Osteoblast (primary cell): ENCODE measurements around the gene FAM83D. TPM values are rescaled to one million over a fixed set of nuclear protein-coding genes. Genes with fewer than 3 reads are reported as not detected.
"Not testable (repeated sequence)": the region's sequence is repeated elsewhere in the genome, so short reads cannot be mapped to it uniquely, and the experiment has no call there.

ENCODE experiments used
- DNase-seq: peaks from one replicate; pipeline ENCODE4 v3.0.0; 2011; ENCODE audit warnings: low spot score, mixed read lengths; ENCODE audit not compliant: insufficient read length; ENCODE audit errors: missing footprints
- H2AFZ ChIP-seq: 2 replicates; pipeline ENCODE4 v1.6.0; 2011; ENCODE audit warnings: mild to moderate bottlenecking, low read length
- H3K27ac ChIP-seq: 2 replicates; pipeline ENCODE4 v1.5.1; 2011; ENCODE audit warnings: mild to moderate bottlenecking, low read depth, low read length, moderate library complexity
- H3K27me3 ChIP-seq: 2 replicates; pipeline ENCODE4 v1.6.0; 2012; ENCODE audit warnings: mild to moderate bottlenecking, control low read depth, inconsistent platforms, low read length, moderate library complexity; ENCODE audit not compliant: insufficient read depth
- H3K36me3 ChIP-seq: 2 replicates; pipeline ENCODE4 v1.5.1; 2011; ENCODE audit warnings: mild to moderate bottlenecking, low read length, control low read depth, moderate library complexity; ENCODE audit not compliant: insufficient read depth
- H3K4me1 ChIP-seq: 2 replicates; pipeline ENCODE4 v1.5.1; 2011; ENCODE audit warnings: mild to moderate bottlenecking, low read length, control low read depth, moderate library complexity; ENCODE audit not compliant: insufficient read depth
- H3K4me2 ChIP-seq: 2 replicates; pipeline ENCODE4 v1.6.0; 2011; ENCODE audit warnings: mild to moderate bottlenecking, low read length; ENCODE audit not compliant: insufficient read depth
- H3K4me3 ChIP-seq: fragments of 200-600 bp; sonication (generic); 3 replicates; pipeline ENCODE4 v1.5.1; 2012; ENCODE audit warnings: mild to moderate bottlenecking, low read length, inconsistent platforms; ENCODE audit not compliant: insufficient read depth
- H3K79me2 ChIP-seq: 2 replicates; pipeline ENCODE4 v1.6.0; 2012; ENCODE audit warnings: mild to moderate bottlenecking, low read length, control low read depth, inconsistent platforms; ENCODE audit not compliant: insufficient read depth
- H3K9me3 ChIP-seq: 2 replicates; pipeline ENCODE4 v1.5.1; 2011; ENCODE audit warnings: low read depth, low read length, control low read depth
- H4K20me1 ChIP-seq: 2 replicates; pipeline ENCODE4 v1.6.0; 2012; ENCODE audit warnings: mild to moderate bottlenecking, low read length, control low read depth; ENCODE audit not compliant: insufficient read depth
- total RNA-seq: library from RNA; depleted of rRNA; stranded (reverse); fragments of >200 nt; gene quantifications from 2 replicates; pipeline ENCODE4 v1.2.3, GENCODE V29; 2012
- TF ChIP-seq, protein P1 (sequence below): IDR thresholded peaks from 2 replicates; pipeline ENCODE4 v1.5.1; 2011; ENCODE audit warnings: mild to moderate bottlenecking, low read depth, low read length, moderate library complexity; ENCODE audit errors: extremely low read depth

Gene FAM83D
- total RNA-seq, 1 donor = 2.2 TPM

DNA sequence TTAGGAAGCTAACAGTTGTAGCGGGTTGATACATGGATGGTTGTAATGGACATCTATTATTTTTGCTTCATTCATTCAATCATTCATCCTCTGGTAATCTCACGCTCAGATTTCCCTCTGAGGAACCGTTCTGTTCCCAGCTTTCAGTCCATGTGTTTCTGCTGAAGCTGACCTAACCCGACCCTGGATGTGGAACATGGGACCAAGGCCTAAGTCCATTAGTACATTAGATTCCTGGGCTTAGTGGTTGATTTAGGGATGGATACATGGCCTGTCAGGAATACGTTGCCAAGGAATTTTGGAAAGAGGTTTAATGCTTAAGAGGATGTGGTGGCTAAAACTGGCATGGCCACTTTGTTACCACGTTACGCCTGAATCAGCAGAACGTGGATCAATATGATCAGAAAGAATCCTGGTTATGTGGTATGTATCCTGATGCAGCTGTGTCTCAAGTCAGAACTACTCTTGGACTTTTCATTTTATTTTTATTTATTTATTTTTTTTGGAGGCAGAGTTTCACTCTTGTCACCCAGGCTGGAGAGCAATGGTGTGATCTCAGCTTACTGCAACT is 31.8 kb downstream of the FAM83D start:
- H3K9me3 ChIP-seq = no peaks in the 10 kb centered on the region
- H3K36me3 ChIP-seq = no peaks in the 10 kb centered on the region
- H4K20me1 ChIP-seq = no peaks in the 10 kb centered on the region
- H2AFZ ChIP-seq = no peak overlapping the region
- H3K27me3 ChIP-seq = no peaks in the 10 kb centered on the region
- H3K27ac ChIP-seq = no peak overlapping the region
- TF ChIP-seq, protein P1, sequence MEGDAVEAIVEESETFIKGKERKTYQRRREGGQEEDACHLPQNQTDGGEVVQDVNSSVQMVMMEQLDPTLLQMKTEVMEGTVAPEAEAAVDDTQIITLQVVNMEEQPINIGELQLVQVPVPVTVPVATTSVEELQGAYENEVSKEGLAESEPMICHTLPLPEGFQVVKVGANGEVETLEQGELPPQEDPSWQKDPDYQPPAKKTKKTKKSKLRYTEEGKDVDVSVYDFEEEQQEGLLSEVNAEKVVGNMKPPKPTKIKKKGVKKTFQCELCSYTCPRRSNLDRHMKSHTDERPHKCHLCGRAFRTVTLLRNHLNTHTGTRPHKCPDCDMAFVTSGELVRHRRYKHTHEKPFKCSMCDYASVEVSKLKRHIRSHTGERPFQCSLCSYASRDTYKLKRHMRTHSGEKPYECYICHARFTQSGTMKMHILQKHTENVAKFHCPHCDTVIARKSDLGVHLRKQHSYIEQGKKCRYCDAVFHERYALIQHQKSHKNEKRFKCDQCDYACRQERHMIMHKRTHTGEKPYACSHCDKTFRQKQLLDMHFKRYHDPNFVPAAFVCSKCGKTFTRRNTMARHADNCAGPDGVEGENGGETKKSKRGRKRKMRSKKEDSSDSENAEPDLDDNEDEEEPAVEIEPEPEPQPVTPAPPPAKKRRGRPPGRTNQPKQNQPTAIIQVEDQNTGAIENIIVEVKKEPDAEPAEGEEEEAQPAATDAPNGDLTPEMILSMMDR = no peak
- H3K4me1 ChIP-seq = peaks cover 11% of the 10 kb centered on the region
- H3K4me3 ChIP-seq = no peak overlapping the region
- peaks cover 7% of the 10 kb centered on the region for H3K79me2 ChIP-seq
- H3K4me2 ChIP-seq = no peak overlapping the region
- no peak for DNase-seq

DNA sequence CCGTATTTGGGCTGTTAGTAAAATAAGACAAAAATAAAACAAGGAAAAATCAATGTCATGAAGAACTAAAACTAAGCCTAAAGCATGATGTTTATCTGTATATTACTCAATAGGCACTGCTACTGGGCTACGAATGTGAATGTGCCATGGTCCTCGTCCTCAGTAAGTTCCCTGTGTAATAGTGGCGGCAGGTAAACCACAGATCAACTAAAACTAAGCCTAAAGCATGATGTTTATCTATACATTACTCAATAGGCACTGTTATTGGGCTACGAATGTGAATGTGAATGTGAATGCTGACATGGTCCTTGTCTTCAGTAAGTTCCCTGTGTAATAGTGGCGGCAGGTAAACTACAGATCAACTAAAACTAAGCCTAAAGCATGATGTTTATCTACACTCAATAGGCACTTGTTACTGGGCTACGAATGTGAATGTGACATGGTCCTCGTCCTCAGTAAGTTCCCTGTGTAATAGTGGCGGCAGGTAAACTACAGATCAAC is 34.0 kb downstream of the FAM83D start:
- not testable (repeated sequence) for DNase-seq, H2AFZ ChIP-seq, H3K4me2 ChIP-seq, H4K20me1 ChIP-seq, H3K27me3 ChIP-seq, H3K4me3 ChIP-seq, H3K36me3 ChIP-seq, H3K27ac ChIP-seq, H3K9me3 ChIP-seq
- Histone ChIP-seq H3K79me2 (peaks cover 28% of the 10 kb centered on the region), H3K4me1 (peaks cover 13% of the 10 kb centered on the region)

DNA sequence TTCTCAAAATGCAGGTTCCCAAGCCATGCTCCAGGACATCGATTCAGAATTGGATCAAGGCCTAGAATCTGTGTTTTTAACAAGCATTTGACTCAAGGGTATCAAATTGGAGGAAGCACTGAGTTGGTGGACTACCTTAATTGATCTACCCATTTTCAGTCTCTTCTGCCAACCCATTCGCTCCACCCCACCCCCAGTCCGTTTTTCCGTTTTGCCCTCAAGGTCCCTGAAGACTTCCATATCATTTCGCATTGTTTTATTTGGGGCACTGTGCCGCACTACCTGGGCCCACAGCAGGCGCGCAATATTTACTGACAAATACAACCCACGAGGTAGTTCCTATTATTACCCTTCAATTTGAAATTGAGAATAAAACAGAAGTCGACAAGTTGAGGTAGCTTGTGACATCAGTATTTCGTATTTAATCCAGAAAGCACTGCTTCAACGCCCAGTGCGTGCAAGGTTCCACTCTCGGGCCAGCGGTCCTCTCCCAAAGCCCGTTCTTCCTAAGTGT is 35.4 kb downstream of the FAM83D start:
- no peak for DNase-seq
- Histone ChIP-seq H3K9me3 (no peaks in the 10 kb centered on the region), H3K4me1 (peaks cover 13% of the 10 kb centered on the region), H3K4me2 (peak overlapping the region; percentile 89), H3K4me3 (peak overlapping the region; percentile 97), H3K27me3 (no peaks in the 10 kb centered on the region), H2AFZ (peak overlapping the region; percentile 100), H3K36me3 (no peaks in the 10 kb centered on the region), H3K27ac (peak overlapping the region; percentile 92), H4K20me1 (no peaks in the 10 kb centered on the region), H3K79me2 (peaks cover 42% of the 10 kb centered on the region)
- TF ChIP-seq, protein P1 = no peak

DNA sequence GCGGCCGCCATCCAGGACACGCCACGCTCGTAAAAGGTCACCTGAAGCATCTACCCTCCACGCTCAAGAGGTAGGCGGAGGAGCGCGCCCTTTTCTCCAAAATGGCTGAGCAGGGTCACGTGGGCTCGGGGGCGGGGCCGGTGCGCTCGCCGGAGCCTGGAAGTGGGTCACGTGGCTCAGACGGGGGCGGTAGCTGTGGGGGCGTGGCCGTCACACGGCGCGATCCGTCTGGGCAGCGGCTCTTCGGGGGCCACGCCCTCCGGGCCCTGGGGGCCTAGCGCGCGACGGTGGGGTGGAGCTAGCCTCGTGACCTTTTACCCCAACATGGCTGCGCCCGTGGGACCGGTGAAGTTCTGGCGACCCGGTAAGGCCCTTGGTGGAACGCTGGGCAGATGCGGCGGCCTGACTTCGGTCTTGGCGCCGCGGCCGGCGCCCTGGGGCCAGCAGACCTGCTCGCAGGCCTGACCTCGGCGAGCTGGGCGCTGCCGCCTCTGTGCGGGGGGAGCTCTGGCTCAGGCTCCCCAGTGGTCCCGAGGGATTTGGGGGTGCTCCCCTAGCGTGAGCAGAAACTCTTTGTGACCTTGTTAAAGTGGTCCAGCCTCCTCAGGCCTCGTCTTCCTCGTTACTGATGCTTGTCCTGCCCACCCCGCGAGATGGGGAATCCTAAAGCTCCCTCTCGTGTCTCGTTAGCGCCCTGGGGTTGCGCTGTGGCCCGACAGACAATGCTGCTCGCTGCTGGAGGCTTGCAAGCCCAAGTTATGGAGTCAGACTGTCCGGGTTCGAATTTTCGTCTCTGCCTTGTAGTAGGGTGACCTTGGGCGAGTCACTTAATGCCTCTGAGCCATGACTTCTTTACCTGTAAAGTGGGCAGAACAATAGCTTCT is 36.1 kb downstream of the FAM83D start, which contains the start of gene DHX35:
TSS of gene DHX35 (plus strand) at position 301 of the 884 bp plus-strand sequence. CDS start at position 325, 24 bp downstream.
- peak within 1 kb of the TSS; percentile 92 for H3K27ac ChIP-seq
- peaks cover 13% of the 10 kb centered on the region for H3K4me1 ChIP-seq
- H3K79me2 ChIP-seq = peaks cover 49% of the 10 kb centered on the region
- peak within 1 kb of the TSS; percentile 100 for H2AFZ ChIP-seq
- peak within 1 kb of the TSS; percentile 99 for H3K4me2 ChIP-seq
- DNase-seq = peak; percentile 99
- no peaks in the 10 kb centered on the region for H4K20me1 ChIP-seq
- peak within 1 kb of the TSS; percentile 97 for H3K4me3 ChIP-seq
- no peaks in the 10 kb centered on the region for H3K36me3 ChIP-seq
- TF ChIP-seq, protein P1 = peak; percentile 35
- H3K9me3 ChIP-seq = no peaks in the 10 kb centered on the region
- no peaks in the 10 kb centered on the region for H3K27me3 ChIP-seq
